GM18868 (cell line): ENCODE data around the gene SMIM13.
"Not testable (repeated sequence)": the region's sequence is repeated elsewhere in the genome, so short reads cannot be mapped to it uniquely, and the experiment has no call there.

Experiments used
- ATAC-seq: cut with Tn5 transposase; IDR thresholded peaks from one replicate; pipeline ENCODE4 v1.9.1; 2021; ENCODE audit warnings: mild to moderate bottlenecking, moderate library complexity; ENCODE audit not compliant: unreplicated experiment

The SMIM13 gene

GRCh38 chr6:11083491-11083890, 10.1 kb upstream of the SMIM13 start:
- no peak for ATAC-seq

- ATAC-seq: no peak
Measured at GRCh38 chr6:11083956-11084355, 9.7 kb upstream of the SMIM13 start.

GRCh38 chr6:11085758-11086435, 7.7 kb upstream of the SMIM13 start:
- no peak for ATAC-seq

GRCh38 chr6:11087141-11087812, 6.4 kb upstream of the SMIM13 start:
- ATAC-seq: not testable (repeated sequence)

GRCh38 chr6:11089695-11090094, 3.9 kb upstream of the SMIM13 start:
- no peak for ATAC-seq

GRCh38 chr6:11091141-11091540, 2.5 kb upstream of the SMIM13 start:
- ATAC-seq: not testable (repeated sequence)

- ATAC-seq: peak; percentile 31
Measured at GRCh38 chr6:11092668-11093375, 812 bp upstream of the SMIM13 start.

- ATAC-seq: peak; percentile 13
Measured at GRCh38 chr6:11093376-11093625, 333 bp upstream of the SMIM13 start.

GRCh38 chr6:11094411-11094851, 797 bp downstream of the SMIM13 start:
- peak; percentile 25 for ATAC-seq

GRCh38 chr6:11094941-11095340, 1.3 kb downstream of the SMIM13 start:
- ATAC-seq: no peak

GRCh38 chr6:11096109-11096508, 2.5 kb downstream of the SMIM13 start:
- ATAC-seq: no peak

GRCh38 chr6:11097476-11097875, 3.8 kb downstream of the SMIM13 start:
- no peak for ATAC-seq

- no peak for ATAC-seq
Measured at GRCh38 chr6:11098004-11098403, 4.4 kb downstream of the SMIM13 start.

GRCh38 chr6:11101417-11101816, 7.8 kb downstream of the SMIM13 start:
- ATAC-seq: no peak

GRCh38 chr6:11103065-11103464, 9.4 kb downstream of the SMIM13 start:
- ATAC-seq: no peak

- no peak for ATAC-seq
Measured at GRCh38 chr6:11108726-11109125, 15.1 kb downstream of the SMIM13 start.

- no peak for ATAC-seq
Measured at GRCh38 chr6:11110921-11111768, 17.5 kb downstream of the SMIM13 start, which contains the start of gene ERVFRD-1. Gene ERVFRD-1, minus strand, starts transcription at chr6:11111725. Its CDS starts 6,415 bp downstream, at chr6:11105310.

- ATAC-seq: no peak
Measured at GRCh38 chr6:11111769-11112437, 18.3 kb downstream of the SMIM13 start.

- no peak for ATAC-seq
Measured at GRCh38 chr6:11113038-11113437, 19.4 kb downstream of the SMIM13 start.

- peak; percentile 70 for ATAC-seq
Measured at GRCh38 chr6:11115808-11116536, 22.3 kb downstream of the SMIM13 start.
